Activated T-cell treated with anti-CD3 and anti-CD28 coated beads, Interleukin-2, amount 50 U/mL, for 1 hour (primary cell): Measurements from ENCODE around the gene OR2F1.
"Not testable (repeated sequence)": the region's sequence is repeated elsewhere in the genome, so short reads cannot be mapped to it uniquely, and the experiment has no call there.

Experiments used
- DNase-seq: peaks from one replicate; pipeline ENCODE4 v3.0.0-alpha.2; 2020

The OR2F1 gene

DNA sequence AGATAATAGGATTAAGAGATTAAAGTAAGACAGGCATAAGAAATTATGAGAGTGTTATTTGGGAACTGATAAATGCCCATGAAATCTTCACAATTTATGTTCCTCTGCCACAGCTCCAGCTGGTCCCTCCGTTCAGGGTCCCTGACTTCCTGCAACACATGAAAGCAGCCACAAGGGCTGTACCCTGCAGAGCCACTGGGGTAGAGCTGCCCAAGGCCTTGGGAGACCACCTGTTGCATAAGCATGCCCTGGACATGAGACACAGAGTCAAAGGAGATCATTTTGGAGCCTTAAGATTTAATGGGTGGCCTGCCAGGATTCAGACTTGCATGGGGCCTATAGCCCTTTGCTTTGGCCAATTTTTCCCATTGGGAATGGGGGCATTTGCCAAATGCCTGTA lies 56.2 kb downstream of the OR2F1 start:
- DNase-seq, result not testable (repeated sequence)

DNA sequence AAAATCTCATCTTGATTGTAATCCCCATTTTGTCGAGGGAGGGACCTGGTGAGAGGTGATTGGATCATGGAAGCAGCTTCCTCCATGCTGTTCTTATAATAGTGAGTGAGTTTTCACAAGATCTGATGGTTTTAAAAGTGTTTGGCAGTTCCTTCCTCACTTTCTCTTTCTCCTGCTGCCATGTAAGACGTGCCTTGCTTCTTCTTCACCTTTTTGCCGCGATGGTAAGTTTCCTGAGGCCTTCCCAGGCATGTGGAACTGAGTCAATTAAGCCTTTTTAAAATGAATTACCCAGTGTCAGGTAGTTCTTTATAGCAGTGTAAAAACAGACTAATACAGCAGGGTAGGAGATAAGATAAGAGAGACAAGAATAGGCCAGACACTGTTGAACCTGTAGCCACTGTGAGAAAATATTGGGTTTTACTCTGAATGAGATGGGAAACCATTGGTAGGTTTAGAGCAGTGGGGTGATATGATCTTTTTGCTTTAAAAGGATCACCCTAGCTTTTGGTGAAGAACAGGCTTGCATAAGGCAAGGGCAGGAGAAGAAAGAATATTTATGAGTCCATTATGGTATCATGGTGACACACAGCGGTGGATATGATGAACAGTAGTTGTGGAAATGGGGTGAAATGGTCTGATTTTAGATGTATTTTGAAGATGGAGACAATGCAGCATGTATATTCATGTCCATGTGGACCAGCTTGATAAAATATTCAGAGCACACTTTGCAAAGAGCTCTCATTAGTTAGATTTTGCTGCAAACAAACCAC lies 57.0 kb downstream of the OR2F1 start:
- DNase-seq, result no peak
